GM23338 (cell line): Measurements from ENCODE around the gene ATP8B4.

Source experiments
- CREB1 ChIP-seq: fragments of 250-450 bp; sonication (Bioruptor Pico); IDR thresholded peaks from 2 replicates; pipeline ENCODE4 v1.5.0; 2020; ENCODE audit warnings: low read depth, mild to moderate bottlenecking, moderate library complexity
- CTCF ChIP-seq, 2 experiments: fragments of 200-600 bp in 1 of 2; sonication (generic) in 1 of 2; conservative IDR thresholded peaks; 2 replicates each; pipeline versions ENCODE4 v1.5.1 to v1.6.1; 2016 to 2017; ENCODE audit warnings: antibody characterized with exemption in 2 of 2, low read depth in 2 of 2, mild to moderate bottlenecking in 2 of 2, moderate library complexity in 1 of 2
- EZH2 ChIP-seq: fragments of 200-600 bp; sonication (generic); IDR thresholded peaks from one replicate; pipeline ENCODE4 v1.8.0; 2017; ENCODE audit warnings: antibody characterized with exemption, mild to moderate bottlenecking, low read depth; ENCODE audit not compliant: unreplicated experiment
- EZH2phosphoT487 ChIP-seq: fragments of 200-600 bp; sonication (generic); IDR thresholded peaks from one replicate; pipeline ENCODE4 v1.8.1; 2018; ENCODE audit warnings: antibody characterized with exemption; ENCODE audit not compliant: unreplicated experiment
- JUNB ChIP-seq: IDR thresholded peaks from one replicate; pipeline ENCODE4 v1.6.1; 2016; ENCODE audit warnings: antibody characterized with exemption; ENCODE audit not compliant: unreplicated experiment
- NANOG ChIP-seq: IDR thresholded peaks from 2 replicates; pipeline ENCODE4 v1.6.1; 2016; ENCODE audit warnings: antibody characterized with exemption, borderline replicate concordance
- POLR2AphosphoS5 ChIP-seq: IDR thresholded peaks from 2 replicates; pipeline ENCODE4 v1.6.1; 2016; ENCODE audit warnings: antibody characterized with exemption, low read depth
- STAT1 ChIP-seq: IDR thresholded peaks from one replicate; pipeline ENCODE4 v1.6.1; 2016; ENCODE audit warnings: antibody characterized with exemption; ENCODE audit not compliant: unreplicated experiment
- ZNF114 ChIP-seq: fragments of 250-450 bp; sonication (Bioruptor Pico); IDR thresholded peaks from 2 replicates; pipeline ENCODE4 v1.5.0; 2020; ENCODE audit warnings: mild to moderate bottlenecking, moderate library complexity
- TF ChIP-seq, protein P1 (sequence below): IDR thresholded peaks from one replicate; pipeline ENCODE4 v1.6.1; 2018; ENCODE audit warnings: antibody characterized with exemption; ENCODE audit not compliant: unreplicated experiment
- TF ChIP-seq, protein P2 (sequence below): IDR thresholded peaks from 2 replicates; pipeline ENCODE4 v1.6.1; 2016; ENCODE audit warnings: antibody characterized with exemption
- TF ChIP-seq, protein P3 (sequence below): fragments of 250-450 bp; sonication (Bioruptor Pico); IDR thresholded peaks from 2 replicates; pipeline ENCODE4 v1.5.0; 2020; ENCODE audit warnings: mild to moderate bottlenecking, moderate library complexity

- no peak for TF ChIP-seq CTCF (conservative IDR thresholded peaks at IDR 0.05; ENCODE audit: low read depth in 2 of 2)
- no peak for TF ChIP-seq ZNF114 (CRISPR knock-in tag)
- no peak for TF ChIP-seq EZH2
- TF ChIP-seq STAT1, result no peak
- TF ChIP-seq JUNB, result no peak
- no peak for TF ChIP-seq POLR2AphosphoS5
- TF ChIP-seq, protein P1, sequence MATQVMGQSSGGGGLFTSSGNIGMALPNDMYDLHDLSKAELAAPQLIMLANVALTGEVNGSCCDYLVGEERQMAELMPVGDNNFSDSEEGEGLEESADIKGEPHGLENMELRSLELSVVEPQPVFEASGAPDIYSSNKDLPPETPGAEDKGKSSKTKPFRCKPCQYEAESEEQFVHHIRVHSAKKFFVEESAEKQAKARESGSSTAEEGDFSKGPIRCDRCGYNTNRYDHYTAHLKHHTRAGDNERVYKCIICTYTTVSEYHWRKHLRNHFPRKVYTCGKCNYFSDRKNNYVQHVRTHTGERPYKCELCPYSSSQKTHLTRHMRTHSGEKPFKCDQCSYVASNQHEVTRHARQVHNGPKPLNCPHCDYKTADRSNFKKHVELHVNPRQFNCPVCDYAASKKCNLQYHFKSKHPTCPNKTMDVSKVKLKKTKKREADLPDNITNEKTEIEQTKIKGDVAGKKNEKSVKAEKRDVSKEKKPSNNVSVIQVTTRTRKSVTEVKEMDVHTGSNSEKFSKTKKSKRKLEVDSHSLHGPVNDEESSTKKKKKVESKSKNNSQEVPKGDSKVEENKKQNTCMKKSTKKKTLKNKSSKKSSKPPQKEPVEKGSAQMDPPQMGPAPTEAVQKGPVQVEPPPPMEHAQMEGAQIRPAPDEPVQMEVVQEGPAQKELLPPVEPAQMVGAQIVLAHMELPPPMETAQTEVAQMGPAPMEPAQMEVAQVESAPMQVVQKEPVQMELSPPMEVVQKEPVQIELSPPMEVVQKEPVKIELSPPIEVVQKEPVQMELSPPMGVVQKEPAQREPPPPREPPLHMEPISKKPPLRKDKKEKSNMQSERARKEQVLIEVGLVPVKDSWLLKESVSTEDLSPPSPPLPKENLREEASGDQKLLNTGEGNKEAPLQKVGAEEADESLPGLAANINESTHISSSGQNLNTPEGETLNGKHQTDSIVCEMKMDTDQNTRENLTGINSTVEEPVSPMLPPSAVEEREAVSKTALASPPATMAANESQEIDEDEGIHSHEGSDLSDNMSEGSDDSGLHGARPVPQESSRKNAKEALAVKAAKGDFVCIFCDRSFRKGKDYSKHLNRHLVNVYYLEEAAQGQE, result no peak
- TF ChIP-seq, protein P2, sequence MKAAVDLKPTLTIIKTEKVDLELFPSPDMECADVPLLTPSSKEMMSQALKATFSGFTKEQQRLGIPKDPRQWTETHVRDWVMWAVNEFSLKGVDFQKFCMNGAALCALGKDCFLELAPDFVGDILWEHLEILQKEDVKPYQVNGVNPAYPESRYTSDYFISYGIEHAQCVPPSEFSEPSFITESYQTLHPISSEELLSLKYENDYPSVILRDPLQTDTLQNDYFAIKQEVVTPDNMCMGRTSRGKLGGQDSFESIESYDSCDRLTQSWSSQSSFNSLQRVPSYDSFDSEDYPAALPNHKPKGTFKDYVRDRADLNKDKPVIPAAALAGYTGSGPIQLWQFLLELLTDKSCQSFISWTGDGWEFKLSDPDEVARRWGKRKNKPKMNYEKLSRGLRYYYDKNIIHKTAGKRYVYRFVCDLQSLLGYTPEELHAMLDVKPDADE, result no peak
- no peak for TF ChIP-seq EZH2phosphoT487
- no peak for TF ChIP-seq CREB1
- no peak for TF ChIP-seq NANOG
- TF ChIP-seq, protein P3, sequence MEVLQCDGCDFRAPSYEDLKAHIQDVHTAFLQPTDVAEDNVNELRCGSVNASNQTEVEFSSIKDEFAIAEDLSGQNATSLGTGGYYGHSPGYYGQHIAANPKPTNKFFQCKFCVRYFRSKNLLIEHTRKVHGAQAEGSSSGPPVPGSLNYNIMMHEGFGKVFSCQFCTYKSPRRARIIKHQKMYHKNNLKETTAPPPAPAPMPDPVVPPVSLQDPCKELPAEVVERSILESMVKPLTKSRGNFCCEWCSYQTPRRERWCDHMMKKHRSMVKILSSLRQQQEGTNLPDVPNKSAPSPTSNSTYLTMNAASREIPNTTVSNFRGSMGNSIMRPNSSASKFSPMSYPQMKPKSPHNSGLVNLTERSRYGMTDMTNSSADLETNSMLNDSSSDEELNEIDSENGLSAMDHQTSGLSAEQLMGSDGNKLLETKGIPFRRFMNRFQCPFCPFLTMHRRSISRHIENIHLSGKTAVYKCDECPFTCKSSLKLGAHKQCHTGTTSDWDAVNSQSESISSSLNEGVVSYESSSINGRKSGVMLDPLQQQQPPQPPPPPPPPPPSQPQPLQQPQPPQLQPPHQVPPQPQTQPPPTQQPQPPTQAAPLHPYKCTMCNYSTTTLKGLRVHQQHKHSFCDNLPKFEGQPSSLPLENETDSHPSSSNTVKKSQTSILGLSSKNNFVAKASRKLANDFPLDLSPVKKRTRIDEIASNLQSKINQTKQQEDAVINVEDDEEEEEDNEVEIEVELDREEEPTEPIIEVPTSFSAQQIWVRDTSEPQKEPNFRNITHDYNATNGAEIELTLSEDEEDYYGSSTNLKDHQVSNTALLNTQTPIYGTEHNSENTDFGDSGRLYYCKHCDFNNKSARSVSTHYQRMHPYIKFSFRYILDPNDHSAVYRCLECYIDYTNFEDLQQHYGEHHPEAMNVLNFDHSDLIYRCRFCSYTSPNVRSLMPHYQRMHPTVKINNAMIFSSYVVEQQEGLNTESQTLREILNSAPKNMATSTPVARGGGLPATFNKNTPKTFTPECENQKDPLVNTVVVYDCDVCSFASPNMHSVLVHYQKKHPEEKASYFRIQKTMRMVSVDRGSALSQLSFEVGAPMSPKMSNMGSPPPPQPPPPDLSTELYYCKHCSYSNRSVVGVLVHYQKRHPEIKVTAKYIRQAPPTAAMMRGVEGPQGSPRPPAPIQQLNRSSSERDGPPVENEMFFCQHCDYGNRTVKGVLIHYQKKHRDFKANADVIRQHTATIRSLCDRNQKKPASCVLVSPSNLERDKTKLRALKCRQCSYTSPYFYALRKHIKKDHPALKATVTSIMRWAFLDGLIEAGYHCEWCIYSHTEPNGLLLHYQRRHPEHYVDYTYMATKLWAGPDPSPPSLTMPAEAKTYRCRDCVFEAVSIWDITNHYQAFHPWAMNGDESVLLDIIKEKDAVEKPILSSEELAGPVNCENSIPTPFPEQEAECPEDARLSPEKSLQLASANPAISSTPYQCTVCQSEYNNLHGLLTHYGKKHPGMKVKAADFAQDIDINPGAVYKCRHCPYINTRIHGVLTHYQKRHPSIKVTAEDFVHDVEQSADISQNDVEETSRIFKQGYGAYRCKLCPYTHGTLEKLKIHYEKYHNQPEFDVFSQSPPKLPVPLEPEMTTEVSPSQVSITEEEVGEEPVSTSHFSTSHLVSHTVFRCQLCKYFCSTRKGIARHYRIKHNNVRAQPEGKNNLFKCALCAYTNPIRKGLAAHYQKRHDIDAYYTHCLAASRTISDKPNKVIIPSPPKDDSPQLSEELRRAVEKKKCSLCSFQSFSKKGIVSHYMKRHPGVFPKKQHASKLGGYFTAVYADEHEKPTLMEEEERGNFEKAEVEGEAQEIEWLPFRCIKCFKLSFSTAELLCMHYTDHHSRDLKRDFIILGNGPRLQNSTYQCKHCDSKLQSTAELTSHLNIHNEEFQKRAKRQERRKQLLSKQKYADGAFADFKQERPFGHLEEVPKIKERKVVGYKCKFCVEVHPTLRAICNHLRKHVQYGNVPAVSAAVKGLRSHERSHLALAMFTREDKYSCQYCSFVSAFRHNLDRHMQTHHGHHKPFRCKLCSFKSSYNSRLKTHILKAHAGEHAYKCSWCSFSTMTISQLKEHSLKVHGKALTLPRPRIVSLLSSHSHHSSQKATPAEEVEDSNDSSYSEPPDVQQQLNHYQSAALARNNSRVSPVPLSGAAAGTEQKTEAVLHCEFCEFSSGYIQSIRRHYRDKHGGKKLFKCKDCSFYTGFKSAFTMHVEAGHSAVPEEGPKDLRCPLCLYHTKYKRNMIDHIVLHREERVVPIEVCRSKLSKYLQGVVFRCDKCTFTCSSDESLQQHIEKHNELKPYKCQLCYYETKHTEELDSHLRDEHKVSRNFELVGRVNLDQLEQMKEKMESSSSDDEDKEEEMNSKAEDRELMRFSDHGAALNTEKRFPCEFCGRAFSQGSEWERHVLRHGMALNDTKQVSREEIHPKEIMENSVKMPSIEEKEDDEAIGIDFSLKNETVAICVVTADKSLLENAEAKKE, result no peak
These were observed 47.3 kb downstream of the ATP8B4 start for GRCh38 chr15:50071551-50072258.
